Measurements from ENCODE around the gene POM121C. TPM values are rescaled to one million over a fixed set of nuclear protein-coding genes. Genes with fewer than 3 reads are reported as not detected.
"Not testable (repeated sequence)": the region's sequence is repeated elsewhere in the genome, so short reads cannot be mapped to it uniquely, and the experiment has no call there.

Gene POM121C
- total and polyA plus RNA-seq, 5 experiments from 2014 or later = 13.0 to 90.5 (median 27.5) TPM

- POLR2A ChIA-PET, H3K27me3 Mint-ChIP-seq, ATAC-seq, H3K9me3 Mint-ChIP-seq, DNase-seq, H3K4me3 Mint-ChIP-seq: not testable (repeated sequence)
- Mint-ChIP-seq H3K4me1 (peaks cover 0 to 15% (median 7%) of the 10 kb centered on the region in 4 donors), H3K27ac (peak overlapping the region in 3 of 10 donors; percentile 36 to 77 (median 73)), H3K36me3 (peaks cover 0 to 40% (median 9%) of the 10 kb centered on the region in 3 donors)
Observed at GRCh38 chr7:75419693-75420092, 66.4 kb downstream of the POM121C start.

GRCh38 chr7:75419210-75419609 is 66.9 kb downstream of the POM121C start:
- POLR2A ChIA-PET, H3K27me3 Mint-ChIP-seq, ATAC-seq, DNase-seq, H3K9me3 Mint-ChIP-seq, H3K4me3 Mint-ChIP-seq: not testable (repeated sequence)
- Mint-ChIP-seq H3K36me3 (peaks cover 0 to 35% (median 7%) of the 10 kb centered on the region in 3 donors), H3K4me1 (peaks cover 0 to 15% (median 7%) of the 10 kb centered on the region in 4 donors), H3K27ac (peak overlapping the region in 2 of 10 donors; percentile 31 to 78)

- H3K27me3 Mint-ChIP-seq, H3K4me3 Mint-ChIP-seq, H3K9me3 Mint-ChIP-seq, H3K27ac Mint-ChIP-seq, DNase-seq, POLR2A ChIA-PET, ATAC-seq: not testable (repeated sequence)
- Mint-ChIP-seq H3K36me3 (peaks cover 0 to 32% (median 5%) of the 10 kb centered on the region in 3 donors), H3K4me1 (peaks cover 0 to 13% (median 7%) of the 10 kb centered on the region in 4 donors)
Observed at GRCh38 chr7:75418292-75418858, 67.7 kb downstream of the POM121C start.

GRCh38 chr7:75416787-75417186 is 69.3 kb downstream of the POM121C start:
- Mint-ChIP-seq H3K36me3 (peaks cover 0 to 32% (median 5%) of the 10 kb centered on the region in 3 donors), H3K4me1 (peaks cover 0 to 13% (median 7%) of the 10 kb centered on the region in 4 donors)
- H3K4me3 Mint-ChIP-seq, DNase-seq, H3K27ac Mint-ChIP-seq, H3K27me3 Mint-ChIP-seq, ATAC-seq, H3K9me3 Mint-ChIP-seq, POLR2A ChIA-PET: not testable (repeated sequence)

GRCh38 chr7:75415829-75416373 is 70.2 kb downstream of the POM121C start:
- H3K27me3 Mint-ChIP-seq, H3K4me3 Mint-ChIP-seq, H3K9me3 Mint-ChIP-seq, H3K4me1 Mint-ChIP-seq, ATAC-seq, DNase-seq, POLR2A ChIA-PET: not testable (repeated sequence)
- H3K27ac Mint-ChIP-seq = peak overlapping the region in 1 of 10 donors; percentile 58
- peaks cover 0 to 28% (median 2%) of the 10 kb centered on the region in 3 donors for H3K36me3 Mint-ChIP-seq

- H3K36me3 Mint-ChIP-seq = peaks cover 0 to 26% (median under 1%) of the 10 kb centered on the region in 3 donors
- H3K4me3 Mint-ChIP-seq, H3K27me3 Mint-ChIP-seq, ATAC-seq, DNase-seq, H3K4me1 Mint-ChIP-seq, POLR2A ChIA-PET, H3K9me3 Mint-ChIP-seq: not testable (repeated sequence)
- peak overlapping the region in 1 of 10 donors; percentile 58 for H3K27ac Mint-ChIP-seq
Observed at GRCh38 chr7:75415428-75415817, 70.7 kb downstream of the POM121C start.

- peaks cover 0 to 20% (median 0%) of the 10 kb centered on the region in 3 donors for H3K36me3 Mint-ChIP-seq
- H3K9me3 Mint-ChIP-seq, ATAC-seq, DNase-seq, H3K4me3 Mint-ChIP-seq, POLR2A ChIA-PET, H3K27me3 Mint-ChIP-seq, H3K4me1 Mint-ChIP-seq: not testable (repeated sequence)
- H3K27ac Mint-ChIP-seq = peak overlapping the region in 2 of 10 donors; percentile 51 to 75
Observed at GRCh38 chr7:75414708-75415427, 71.2 kb downstream of the POM121C start.

- H3K9me3 Mint-ChIP-seq, H3K4me1 Mint-ChIP-seq, ATAC-seq: not testable (repeated sequence)
Observed at GRCh38 chr7:75414204-75414603, 71.9 kb downstream of the POM121C start.

GRCh38 chr7:75410823-75411173 is 75.3 kb downstream of the POM121C start:
- H3K27me3 Mint-ChIP-seq, POLR2A ChIA-PET, H3K4me1 Mint-ChIP-seq, H3K4me3 Mint-ChIP-seq, H3K9me3 Mint-ChIP-seq, H3K27ac Mint-ChIP-seq, H3K36me3 Mint-ChIP-seq, DNase-seq: not testable (repeated sequence)
- peak; percentile 3 to 15 for ATAC-seq

More at GRCh38 chr7:75414204-75414603, 71.9 kb downstream of the POM121C start:
- H3K27me3 Mint-ChIP-seq, H3K27ac Mint-ChIP-seq, DNase-seq, H3K4me3 Mint-ChIP-seq, POLR2A ChIA-PET: not testable (repeated sequence)
- peaks cover 0 to 18% (median 0%) of the 10 kb centered on the region in 3 donors for H3K36me3 Mint-ChIP-seq

- H3K4me3 Mint-ChIP-seq = peak overlapping the region; percentile 36 to 84 (median 72)
- ATAC-seq (peak; percentile 89 to 95), DNase-seq (peak in 4 of 10 donors; percentile 9 to 35 (median 35))
- H3K27me3 Mint-ChIP-seq, POLR2A ChIA-PET, H3K9me3 Mint-ChIP-seq, H3K36me3 Mint-ChIP-seq, H3K4me1 Mint-ChIP-seq: not testable (repeated sequence)
- peak overlapping the region in 5 of 10 donors; percentile 55 to 83 (median 68) for H3K27ac Mint-ChIP-seq
Observed at GRCh38 chr7:75409880-75410822, 75.9 kb downstream of the POM121C start.

GRCh38 chr7:75404663-75405062 is 81.4 kb downstream of the POM121C start:
- H3K9me3 Mint-ChIP-seq, H3K36me3 Mint-ChIP-seq: not testable (repeated sequence)

More at GRCh38 chr7:75404663-75405062, 81.4 kb downstream of the POM121C start:
- ATAC-seq, H3K27ac Mint-ChIP-seq, DNase-seq, POLR2A ChIA-PET, H3K4me3 Mint-ChIP-seq, H3K27me3 Mint-ChIP-seq, H3K4me1 Mint-ChIP-seq: not testable (repeated sequence)

Measured in naive thymus-derived CD8-positive, alpha-beta T cell (primary cell).